Upper lobe of left lung (tissue), 4 donors: ENCODE results near the gene NADK.

Source experiments
- CTCF ChIP-seq, 6 experiments: fragments of 450-650 bp in 4 of 6; fragments of 200-600 bp in 2 of 6; sonication (generic) in 2 of 6; IDR thresholded peaks; one replicate each; pipeline ENCODE4 v1.5.1; 2016 to 2019; ENCODE audit warnings: antibody characterized with exemption in 6 of 6
- POLR2A ChIP-seq, 4 donors: fragments of 450-650 bp; IDR thresholded peaks; one replicate each; pipeline ENCODE4 v1.5.1; 2016 to 2017; ENCODE audit warnings: antibody characterized with exemption in 4 of 4, mild to moderate bottlenecking in 2 of 4
- POLR2AphosphoS5 ChIP-seq, 2 donors: sonication (generic); formaldehyde crosslinking; IDR thresholded peaks; one replicate each; pipeline ENCODE4 v1.5.1; 2017; ENCODE audit warnings: antibody characterized with exemption in 2 of 2

- TF ChIP-seq POLR2A (IDR thresholded peaks at IDR 0.05) = no peak
- TF ChIP-seq CTCF (IDR thresholded peaks at IDR 0.05) = no peak
- no peak for TF ChIP-seq POLR2AphosphoS5 (IDR thresholded peaks at IDR 0.05)
Measured at GRCh38 chr1:1783320-1783719, 5.0 kb upstream of the NADK start.
